Hematopoietic multipotent progenitor cell treated with erythropoietin and hydrocortisone succinate and interleukin-3 and kit ligand, for 17 days (in vitro differentiated cells): Measurements from ENCODE around the gene TFCP2L1.
"Not testable (repeated sequence)": the region's sequence is repeated elsewhere in the genome, so short reads cannot be mapped to it uniquely, and the experiment has no call there.

Experiments used
- DNase-seq: peaks from one replicate; pipeline ENCODE4 v3.0.0-alpha.2; 2015; ENCODE audit warnings: low spot score

Gene TFCP2L1

GRCh38 chr2:121284463-121285449, at the start of gene TFCP2L1:
Gene TFCP2L1 (minus strand): TSS chr2:121285202. CDS start chr2:121285109, 93 bp downstream.
- no peak for DNase-seq

GRCh38 chr2:121333834-121334558, 49.0 kb upstream of the TFCP2L1 start:
- DNase-seq: no peak

- DNase-seq: no peak
Measured at GRCh38 chr2:121333231-121333630, 48.2 kb upstream of the TFCP2L1 start.

- not testable (repeated sequence) for DNase-seq
Measured at GRCh38 chr2:121331324-121331723, 46.3 kb upstream of the TFCP2L1 start.

- DNase-seq: no peak
Measured at GRCh38 chr2:121330921-121331320, 45.9 kb upstream of the TFCP2L1 start.

GRCh38 chr2:121329786-121330185, 44.8 kb upstream of the TFCP2L1 start:
- no peak for DNase-seq

- DNase-seq: no peak
Measured at GRCh38 chr2:121326628-121327027, 41.6 kb upstream of the TFCP2L1 start.

- no peak for DNase-seq
Measured at GRCh38 chr2:121324601-121325000, 39.6 kb upstream of the TFCP2L1 start.

GRCh38 chr2:121321476-121321875, 36.5 kb upstream of the TFCP2L1 start:
- no peak for DNase-seq

- no peak for DNase-seq
Measured at GRCh38 chr2:121319941-121320340, 34.9 kb upstream of the TFCP2L1 start.

- no peak for DNase-seq
Measured at GRCh38 chr2:121316986-121317385, 32.0 kb upstream of the TFCP2L1 start.

- DNase-seq: not testable (repeated sequence)
Measured at GRCh38 chr2:121313701-121314100, 28.7 kb upstream of the TFCP2L1 start.

- no peak for DNase-seq
Measured at GRCh38 chr2:121309801-121310200, 24.8 kb upstream of the TFCP2L1 start.

GRCh38 chr2:121309323-121309722, 24.3 kb upstream of the TFCP2L1 start:
- DNase-seq: no peak

GRCh38 chr2:121307048-121307447, 22.0 kb upstream of the TFCP2L1 start:
- no peak for DNase-seq

GRCh38 chr2:121304941-121305340, 19.9 kb upstream of the TFCP2L1 start:
- DNase-seq: no peak

GRCh38 chr2:121303531-121304263, 18.7 kb upstream of the TFCP2L1 start:
- no peak for DNase-seq

GRCh38 chr2:121301190-121301589, 16.2 kb upstream of the TFCP2L1 start:
- not testable (repeated sequence) for DNase-seq

GRCh38 chr2:121298476-121298875, 13.5 kb upstream of the TFCP2L1 start:
- DNase-seq: no peak

GRCh38 chr2:121297866-121298265, 12.9 kb upstream of the TFCP2L1 start:
- not testable (repeated sequence) for DNase-seq

GRCh38 chr2:121297217-121297830, 12.3 kb upstream of the TFCP2L1 start:
- no peak for DNase-seq
